ENCODE results near the gene DYNLRB2.

DYNLRB2 gene

GRCh38 chr16:80517846-80518245 is 22.9 kb upstream of the DYNLRB2 start:
- Histone ChIP-seq H4K20me1 (ENCODE audit: low read depth, low read length) (no peaks in the 10 kb centered on the region), H3K4me2 (ENCODE audit: low read depth, low read length, poor library complexity, severe bottlenecking) (no peak overlapping the region), H3K79me2 (ENCODE audit: insufficient read depth, low read length) (no peaks in the 10 kb centered on the region), H3K27ac (ENCODE audit: low read depth, low read length) (no peak overlapping the region), H3K9me2 (replicated peaks; ENCODE audit: insufficient read depth, low read length) (no peaks in the 10 kb centered on the region), H3K27me3 (ENCODE audit: low read length) (no peaks in the 10 kb centered on the region), H3K9ac (ENCODE audit: low read length) (no peak overlapping the region), H2AFZ (ENCODE audit: low read depth, low read length, severe bottlenecking) (no peak overlapping the region), H3K36me3 (ENCODE audit: low read length) (no peaks in the 10 kb centered on the region), H3K9me3 (ENCODE audit: insufficient read depth, low read length) (no peaks in the 10 kb centered on the region), H3K4me3 (ENCODE audit: insufficient read depth, low read length, poor library complexity, severe bottlenecking) (no peak overlapping the region), H3F3A (ENCODE audit: insufficient read depth) (no peaks in the 10 kb centered on the region)
- TF ChIP-seq, protein P1, sequence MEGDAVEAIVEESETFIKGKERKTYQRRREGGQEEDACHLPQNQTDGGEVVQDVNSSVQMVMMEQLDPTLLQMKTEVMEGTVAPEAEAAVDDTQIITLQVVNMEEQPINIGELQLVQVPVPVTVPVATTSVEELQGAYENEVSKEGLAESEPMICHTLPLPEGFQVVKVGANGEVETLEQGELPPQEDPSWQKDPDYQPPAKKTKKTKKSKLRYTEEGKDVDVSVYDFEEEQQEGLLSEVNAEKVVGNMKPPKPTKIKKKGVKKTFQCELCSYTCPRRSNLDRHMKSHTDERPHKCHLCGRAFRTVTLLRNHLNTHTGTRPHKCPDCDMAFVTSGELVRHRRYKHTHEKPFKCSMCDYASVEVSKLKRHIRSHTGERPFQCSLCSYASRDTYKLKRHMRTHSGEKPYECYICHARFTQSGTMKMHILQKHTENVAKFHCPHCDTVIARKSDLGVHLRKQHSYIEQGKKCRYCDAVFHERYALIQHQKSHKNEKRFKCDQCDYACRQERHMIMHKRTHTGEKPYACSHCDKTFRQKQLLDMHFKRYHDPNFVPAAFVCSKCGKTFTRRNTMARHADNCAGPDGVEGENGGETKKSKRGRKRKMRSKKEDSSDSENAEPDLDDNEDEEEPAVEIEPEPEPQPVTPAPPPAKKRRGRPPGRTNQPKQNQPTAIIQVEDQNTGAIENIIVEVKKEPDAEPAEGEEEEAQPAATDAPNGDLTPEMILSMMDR (IDR thresholded peaks at IDR 0.05; ENCODE audit: insufficient read depth, low read length, poor library complexity, severe bottlenecking) = no peak
- TF ChIP-seq EZH2phosphoT487 (conservative IDR thresholded peaks at IDR 0.05; ENCODE audit: low read length) = no peak

DNA sequence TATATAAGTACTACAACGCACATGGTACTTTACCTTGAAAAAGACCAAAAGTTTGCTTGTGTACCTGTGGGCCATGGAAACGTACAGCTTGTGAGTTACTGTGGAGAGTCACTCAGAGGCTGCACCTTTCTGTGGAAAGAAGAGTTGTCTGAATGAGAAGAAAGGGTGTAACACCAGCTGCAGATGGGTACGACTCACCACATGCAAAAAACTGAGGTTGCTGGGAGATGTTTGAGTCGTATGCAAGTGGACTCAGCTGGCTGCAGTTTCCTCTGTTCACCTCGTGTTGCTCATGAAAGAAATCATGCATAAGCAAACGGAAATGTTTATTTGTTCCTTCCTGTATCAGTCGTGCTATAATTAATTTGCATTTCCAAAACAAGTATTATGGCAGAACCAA is 22.4 kb upstream of the DYNLRB2 start:
- H2AFZ ChIP-seq (ENCODE audit: low read depth, low read length, severe bottlenecking) = no peak overlapping the region

GRCh38 chr16:80519189-80519588 is 21.6 kb upstream of the DYNLRB2 start:
- Histone ChIP-seq H3K9me3 (ENCODE audit: insufficient read depth, low read length) (no peaks in the 10 kb centered on the region), H3K27ac (ENCODE audit: low read depth, low read length) (no peak overlapping the region), H3K4me3 (ENCODE audit: insufficient read depth, low read length, poor library complexity, severe bottlenecking) (no peak overlapping the region), H3K79me2 (ENCODE audit: insufficient read depth, low read length) (no peaks in the 10 kb centered on the region), H3K9me2 (replicated peaks; ENCODE audit: insufficient read depth, low read length) (no peaks in the 10 kb centered on the region), H4K20me1 (ENCODE audit: low read depth, low read length) (no peaks in the 10 kb centered on the region), H3K27me3 (ENCODE audit: low read length) (no peaks in the 10 kb centered on the region), H3K36me3 (ENCODE audit: low read length) (no peaks in the 10 kb centered on the region), H3F3A (ENCODE audit: insufficient read depth) (no peaks in the 10 kb centered on the region), H2AFZ (ENCODE audit: low read depth, low read length, severe bottlenecking) (no peak overlapping the region), H3K4me2 (ENCODE audit: low read depth, low read length, poor library complexity, severe bottlenecking) (no peak overlapping the region), H3K9ac (ENCODE audit: low read length) (no peak overlapping the region)
- no peak for TF ChIP-seq EZH2phosphoT487 (conservative IDR thresholded peaks at IDR 0.05; ENCODE audit: low read length)

More for the DNA sequence above, 22.4 kb upstream of the DYNLRB2 start:
- H3K27me3 ChIP-seq (ENCODE audit: low read length) = no peaks in the 10 kb centered on the region
- H3K36me3 ChIP-seq (ENCODE audit: low read length) = no peaks in the 10 kb centered on the region
- H3F3A ChIP-seq (ENCODE audit: insufficient read depth) = no peaks in the 10 kb centered on the region
- TF ChIP-seq, protein P1 (IDR thresholded peaks at IDR 0.05; ENCODE audit: insufficient read depth, low read length, poor library complexity, severe bottlenecking) = no peak
- TF ChIP-seq EZH2phosphoT487 (conservative IDR thresholded peaks at IDR 0.05; ENCODE audit: low read length) = no peak
- H3K9ac ChIP-seq (ENCODE audit: low read length) = no peak overlapping the region
- no peaks in the 10 kb centered on the region for H3K9me3 ChIP-seq (ENCODE audit: insufficient read depth, low read length)
- H3K4me2 ChIP-seq (ENCODE audit: low read depth, low read length, poor library complexity, severe bottlenecking) = no peak overlapping the region
- H4K20me1 ChIP-seq (ENCODE audit: low read depth, low read length) = no peaks in the 10 kb centered on the region
- H3K27ac ChIP-seq (ENCODE audit: low read depth, low read length) = no peak overlapping the region
- no peaks in the 10 kb centered on the region for H3K79me2 ChIP-seq (ENCODE audit: insufficient read depth, low read length)
- H3K9me2 ChIP-seq (replicated peaks; ENCODE audit: insufficient read depth, low read length) = no peaks in the 10 kb centered on the region
- no peak overlapping the region for H3K4me3 ChIP-seq (ENCODE audit: insufficient read depth, low read length, poor library complexity, severe bottlenecking)

GRCh38 chr16:80525420-80525819 is 15.4 kb upstream of the DYNLRB2 start:
- H3K9me3 ChIP-seq (ENCODE audit: insufficient read depth, low read length) = no peaks in the 10 kb centered on the region
- H4K20me1 ChIP-seq (ENCODE audit: low read depth, low read length) = no peaks in the 10 kb centered on the region
- H3K27me3 ChIP-seq (ENCODE audit: low read length) = no peaks in the 10 kb centered on the region
- no peak overlapping the region for H3K4me2 ChIP-seq (ENCODE audit: low read depth, low read length, poor library complexity, severe bottlenecking)
- no peak overlapping the region for H2AFZ ChIP-seq (ENCODE audit: low read depth, low read length, severe bottlenecking)
- no peak overlapping the region for H3K9ac ChIP-seq (ENCODE audit: low read length)
- no peak overlapping the region for H3K27ac ChIP-seq (ENCODE audit: low read depth, low read length)
- H3F3A ChIP-seq (ENCODE audit: insufficient read depth) = no peaks in the 10 kb centered on the region
- H3K4me3 ChIP-seq (ENCODE audit: insufficient read depth, low read length, poor library complexity, severe bottlenecking) = no peak overlapping the region
- H3K9me2 ChIP-seq (replicated peaks; ENCODE audit: insufficient read depth, low read length) = no peaks in the 10 kb centered on the region
- H3K79me2 ChIP-seq (ENCODE audit: insufficient read depth, low read length) = no peaks in the 10 kb centered on the region
- no peak for TF ChIP-seq EZH2phosphoT487 (conservative IDR thresholded peaks at IDR 0.05; ENCODE audit: low read length)
- TF ChIP-seq, protein P1 (IDR thresholded peaks at IDR 0.05; ENCODE audit: insufficient read depth, low read length, poor library complexity, severe bottlenecking) = no peak
- H3K36me3 ChIP-seq (ENCODE audit: low read length) = no peaks in the 10 kb centered on the region
